ENCODE data around the gene VTI1A. TPM values are rescaled to one million over a fixed set of nuclear protein-coding genes. Genes with fewer than 3 reads are reported as not detected.
"Not testable (repeated sequence)": the region's sequence is repeated elsewhere in the genome, so short reads cannot be mapped to it uniquely, and the experiment has no call there.

VTI1A gene
- polyA plus RNA-seq (2013, experiment 1 of 2), result 10.5 TPM
- 14.1 TPM for polyA plus RNA-seq (2013, experiment 2 of 2)

GRCh38 chr10:112446855-112447619 is at the start of gene VTI1A, which contains the start of gene ZDHHC6:
Gene VTI1A (plus strand): TSS chr10:112447215. CDS start chr10:112447374, 159 bp downstream.
Gene ZDHHC6 (minus strand): TSS chr10:112446914. CDS start chr10:112445436, 1,478 bp downstream.
- peak within 1 kb of the TSS; percentile 87 for H3K4me3 ChIP-seq (ENCODE audit: extremely low read depth, insufficient read depth, low read length, poor library complexity, severe bottlenecking)
- H3K9me3 ChIP-seq (ENCODE audit: control insufficient read depth, low read length), result no peaks in the 10 kb centered on the region
- H3K4me1 ChIP-seq (ENCODE audit: control insufficient read depth, insufficient read depth, low read length, poor library complexity, severe bottlenecking), result peaks cover 4% of the 10 kb centered on the region
- H3K36me3 ChIP-seq (ENCODE audit: control insufficient read depth, insufficient read depth, low read length), result peaks cover 50% of the 10 kb centered on the region
- peak within 1 kb of the TSS; percentile 91 for H3K27ac ChIP-seq (ENCODE audit: low read depth, low read length, severe bottlenecking)
- WGBS, 2 experiments (ENCODE audit: insufficient coverage in 2 of 2), result 0% methylated on average over 49 to 54 of the region's 59 CpGs

- Histone ChIP-seq H3K9me3 (ENCODE audit: control insufficient read depth, low read length) (no peaks in the 10 kb centered on the region), H3K4me3 (ENCODE audit: extremely low read depth, insufficient read depth, low read length, poor library complexity, severe bottlenecking) (no peak overlapping the region), H3K4me1 (ENCODE audit: control insufficient read depth, insufficient read depth, low read length, poor library complexity, severe bottlenecking) (no peaks in the 10 kb centered on the region), H3K36me3 (ENCODE audit: control insufficient read depth, insufficient read depth, low read length) (no peaks in the 10 kb centered on the region), H3K27ac (ENCODE audit: low read depth, low read length, severe bottlenecking) (no peak overlapping the region)
- WGBS, 2 experiments (ENCODE audit: insufficient coverage in 2 of 2), result 100% methylated on average over 1 of the region's 2 CpGs; no CpG with 5 or more reads in 1 of the 2 experiments
These were observed 49.4 kb upstream of the VTI1A start for GRCh38 chr10:112397592-112397991.

GRCh38 chr10:112402917-112403316 is 44.1 kb upstream of the VTI1A start:
- H3K4me1 ChIP-seq (ENCODE audit: control insufficient read depth, insufficient read depth, low read length, poor library complexity, severe bottlenecking), result peaks cover 5% of the 10 kb centered on the region
- 60 to 80% methylated on average over 1 of the region's 2 CpGs for WGBS, 2 experiments (ENCODE audit: insufficient coverage in 2 of 2)
- H3K4me3 ChIP-seq (ENCODE audit: extremely low read depth, insufficient read depth, low read length, poor library complexity, severe bottlenecking), result no peak overlapping the region
- no peaks in the 10 kb centered on the region for H3K9me3 ChIP-seq (ENCODE audit: control insufficient read depth, low read length)
- no peak overlapping the region for H3K27ac ChIP-seq (ENCODE audit: low read depth, low read length, severe bottlenecking)
- H3K36me3 ChIP-seq (ENCODE audit: control insufficient read depth, insufficient read depth, low read length), result no peaks in the 10 kb centered on the region

- no peak overlapping the region for H3K27ac ChIP-seq (ENCODE audit: low read depth, low read length, severe bottlenecking)
- 93% methylated on average over 3 of the region's 3 CpGs; no CpG with 5 or more reads in 1 of the 2 experiments for WGBS, 2 experiments (ENCODE audit: insufficient coverage in 2 of 2)
- H3K4me3 ChIP-seq (ENCODE audit: extremely low read depth, insufficient read depth, low read length, poor library complexity, severe bottlenecking), result no peak overlapping the region
- no peaks in the 10 kb centered on the region for H3K36me3 ChIP-seq (ENCODE audit: control insufficient read depth, insufficient read depth, low read length)
- no peaks in the 10 kb centered on the region for H3K9me3 ChIP-seq (ENCODE audit: control insufficient read depth, low read length)
- H3K4me1 ChIP-seq (ENCODE audit: control insufficient read depth, insufficient read depth, low read length, poor library complexity, severe bottlenecking), result peaks cover 5% of the 10 kb centered on the region
These were observed 42.4 kb upstream of the VTI1A start for GRCh38 chr10:112404617-112405016.

- not testable (repeated sequence) for H3K36me3 ChIP-seq (ENCODE audit: control insufficient read depth, insufficient read depth, low read length); H3K4me3 ChIP-seq (ENCODE audit: extremely low read depth, insufficient read depth, low read length, poor library complexity, severe bottlenecking); H3K27ac ChIP-seq (ENCODE audit: low read depth, low read length, severe bottlenecking); H3K4me1 ChIP-seq (ENCODE audit: control insufficient read depth, insufficient read depth, low read length, poor library complexity, severe bottlenecking); H3K9me3 ChIP-seq (ENCODE audit: control insufficient read depth, low read length)
- no CpG with 5 or more reads among the region's 2 CpGs for WGBS, 2 experiments (ENCODE audit: insufficient coverage in 2 of 2)
These were observed 40.2 kb upstream of the VTI1A start for GRCh38 chr10:112406806-112407205.

DNA sequence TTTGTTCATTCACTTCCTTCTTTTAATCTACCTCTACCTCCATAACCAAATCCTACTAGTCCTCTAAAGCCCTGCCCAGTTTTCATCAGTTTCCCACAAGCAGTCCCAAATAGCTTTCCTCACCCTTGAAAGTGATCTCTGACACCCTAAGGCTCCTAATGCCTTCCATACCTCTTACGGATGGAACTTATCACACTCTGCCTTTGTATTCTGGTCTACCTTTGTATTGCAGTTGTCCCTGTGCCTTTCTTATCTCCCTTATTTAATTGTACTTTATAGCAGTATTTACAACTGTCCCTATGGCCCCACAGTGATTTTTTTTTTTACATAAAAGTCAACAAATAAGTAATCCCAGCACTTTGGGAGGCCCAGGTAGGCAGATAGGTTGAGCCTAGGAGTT is 39.3 kb upstream of the VTI1A start:
- H3K27ac ChIP-seq (ENCODE audit: low read depth, low read length, severe bottlenecking), result no peak overlapping the region
- no peaks in the 10 kb centered on the region for H3K9me3 ChIP-seq (ENCODE audit: control insufficient read depth, low read length)
- peaks cover 5% of the 10 kb centered on the region for H3K4me1 ChIP-seq (ENCODE audit: control insufficient read depth, insufficient read depth, low read length, poor library complexity, severe bottlenecking)
- 88 to 89% methylated on average over 1 of the region's 1 CpG for WGBS, 2 experiments (ENCODE audit: insufficient coverage in 2 of 2)
- H3K36me3 ChIP-seq (ENCODE audit: control insufficient read depth, insufficient read depth, low read length), result no peaks in the 10 kb centered on the region
- no peak overlapping the region for H3K4me3 ChIP-seq (ENCODE audit: extremely low read depth, insufficient read depth, low read length, poor library complexity, severe bottlenecking)

- 90 to 93% methylated on average over 2 of the region's 2 CpGs for WGBS, 2 experiments (ENCODE audit: insufficient coverage in 2 of 2)
- Histone ChIP-seq H3K9me3 (ENCODE audit: control insufficient read depth, low read length) (no peaks in the 10 kb centered on the region), H3K4me1 (ENCODE audit: control insufficient read depth, insufficient read depth, low read length, poor library complexity, severe bottlenecking) (peaks cover 5% of the 10 kb centered on the region), H3K4me3 (ENCODE audit: extremely low read depth, insufficient read depth, low read length, poor library complexity, severe bottlenecking) (no peak overlapping the region), H3K36me3 (ENCODE audit: control insufficient read depth, insufficient read depth, low read length) (no peaks in the 10 kb centered on the region), H3K27ac (ENCODE audit: low read depth, low read length, severe bottlenecking) (no peak overlapping the region)
These were observed 37.7 kb upstream of the VTI1A start for GRCh38 chr10:112409299-112409698.

DNA sequence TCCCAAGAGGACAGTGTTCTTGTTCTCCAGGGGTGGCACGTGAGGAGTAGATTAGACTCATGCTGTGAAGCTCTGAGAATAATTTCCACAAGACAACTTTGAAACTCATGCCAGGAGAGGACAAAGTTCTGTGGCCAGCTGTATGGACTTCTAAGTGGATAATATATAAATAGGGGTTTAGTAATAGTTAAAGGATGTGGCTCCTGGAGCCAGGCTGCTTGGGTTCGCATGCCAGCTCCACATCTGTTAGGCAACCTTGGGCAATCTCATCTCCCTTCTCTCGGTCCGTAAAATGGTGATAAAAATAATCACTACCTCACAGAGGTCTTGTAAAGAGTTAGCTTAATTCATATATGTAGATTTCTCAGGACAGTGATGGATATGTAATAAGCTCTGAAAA is 37.3 kb upstream of the VTI1A start:
- Histone ChIP-seq H3K9me3 (ENCODE audit: control insufficient read depth, low read length) (no peaks in the 10 kb centered on the region), H3K4me3 (ENCODE audit: extremely low read depth, insufficient read depth, low read length, poor library complexity, severe bottlenecking) (no peak overlapping the region), H3K27ac (ENCODE audit: low read depth, low read length, severe bottlenecking) (no peak overlapping the region), H3K4me1 (ENCODE audit: control insufficient read depth, insufficient read depth, low read length, poor library complexity, severe bottlenecking) (peaks cover 4% of the 10 kb centered on the region), H3K36me3 (ENCODE audit: control insufficient read depth, insufficient read depth, low read length) (no peaks in the 10 kb centered on the region)
- 100% methylated on average over 1 of the region's 4 CpGs; no CpG with 5 or more reads in 1 of the 2 experiments for WGBS, 2 experiments (ENCODE audit: insufficient coverage in 2 of 2)

DNA sequence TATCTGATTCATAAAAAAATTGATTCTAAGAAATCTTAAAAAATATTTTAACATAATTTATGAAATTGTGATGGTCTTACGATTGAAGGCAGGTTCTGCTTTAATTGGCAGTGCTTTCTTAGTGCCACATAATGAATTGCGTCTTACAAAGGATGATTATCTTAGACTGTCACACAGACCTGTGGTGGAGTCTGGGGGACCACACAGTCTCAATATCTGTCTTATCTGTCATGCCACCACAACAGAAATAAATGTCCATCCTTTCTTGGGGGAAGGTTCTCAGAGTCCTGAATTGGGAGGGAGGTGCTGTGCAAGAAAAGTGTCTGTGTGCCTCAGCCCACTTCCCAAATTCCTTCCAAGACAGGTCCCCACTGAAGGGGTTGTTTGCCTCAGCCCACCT is 34.3 kb upstream of the VTI1A start:
- no peak overlapping the region for H3K27ac ChIP-seq (ENCODE audit: low read depth, low read length, severe bottlenecking)
- H3K36me3 ChIP-seq (ENCODE audit: control insufficient read depth, insufficient read depth, low read length), result no peaks in the 10 kb centered on the region
- H3K9me3 ChIP-seq (ENCODE audit: control insufficient read depth, low read length), result no peaks in the 10 kb centered on the region
- 93 to 100% methylated on average over 2 of the region's 2 CpGs for WGBS, 2 experiments (ENCODE audit: insufficient coverage in 2 of 2)
- no peaks in the 10 kb centered on the region for H3K4me1 ChIP-seq (ENCODE audit: control insufficient read depth, insufficient read depth, low read length, poor library complexity, severe bottlenecking)
- no peak overlapping the region for H3K4me3 ChIP-seq (ENCODE audit: extremely low read depth, insufficient read depth, low read length, poor library complexity, severe bottlenecking)

- H3K4me3 ChIP-seq (ENCODE audit: extremely low read depth, insufficient read depth, low read length, poor library complexity, severe bottlenecking), result no peak overlapping the region
- H3K36me3 ChIP-seq (ENCODE audit: control insufficient read depth, insufficient read depth, low read length), result no peaks in the 10 kb centered on the region
- H3K4me1 ChIP-seq (ENCODE audit: control insufficient read depth, insufficient read depth, low read length, poor library complexity, severe bottlenecking), result no peaks in the 10 kb centered on the region
- no peak overlapping the region for H3K27ac ChIP-seq (ENCODE audit: low read depth, low read length, severe bottlenecking)
- 92% methylated on average over 3 of the region's 3 CpGs for WGBS, 2 experiments (ENCODE audit: insufficient coverage in 2 of 2)
- no peaks in the 10 kb centered on the region for H3K9me3 ChIP-seq (ENCODE audit: control insufficient read depth, low read length)
These were observed 25.3 kb upstream of the VTI1A start for GRCh38 chr10:112421731-112422130.

DNA sequence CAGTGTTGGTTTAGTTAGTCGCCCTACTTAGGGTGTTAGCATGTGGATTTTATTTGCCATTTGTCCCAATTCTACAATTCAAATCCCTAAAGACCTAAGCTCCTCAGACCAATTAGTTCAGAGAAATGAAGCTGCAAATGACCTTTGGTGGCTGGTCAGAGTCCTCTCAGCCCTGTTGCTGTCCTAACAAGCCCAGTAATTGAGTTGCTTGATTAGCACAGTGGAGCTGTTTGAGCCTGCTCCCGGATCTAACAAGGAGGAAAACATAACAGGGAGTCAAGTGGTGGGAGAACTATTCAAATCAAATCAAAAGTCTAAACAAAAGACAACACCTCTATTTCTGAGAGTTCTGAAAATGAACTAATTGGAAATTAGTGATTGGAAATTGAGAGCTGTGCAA is 22.4 kb upstream of the VTI1A start:
- H3K9me3 ChIP-seq (ENCODE audit: control insufficient read depth, low read length), result no peaks in the 10 kb centered on the region
- H3K4me1 ChIP-seq (ENCODE audit: control insufficient read depth, insufficient read depth, low read length, poor library complexity, severe bottlenecking), result no peaks in the 10 kb centered on the region
- no peak overlapping the region for H3K4me3 ChIP-seq (ENCODE audit: extremely low read depth, insufficient read depth, low read length, poor library complexity, severe bottlenecking)
- WGBS, 2 experiments (ENCODE audit: insufficient coverage in 2 of 2), result 80% methylated on average over 1 of the region's 2 CpGs; no CpG with 5 or more reads in 1 of the 2 experiments
- H3K36me3 ChIP-seq (ENCODE audit: control insufficient read depth, insufficient read depth, low read length), result peaks cover 4% of the 10 kb centered on the region
- no peak overlapping the region for H3K27ac ChIP-seq (ENCODE audit: low read depth, low read length, severe bottlenecking)

Data from mesodermal cell (in vitro differentiated cells).